Upper lobe of left lung (tissue), 4 donors: Measurements from ENCODE around the gene TMEM63A.

Source experiments
- EP300 ChIP-seq, 4 donors: sonication (generic); formaldehyde crosslinking; IDR thresholded peaks; one replicate each; pipeline ENCODE4 v1.5.1; 2017; ENCODE audit warnings: antibody characterized with exemption in 4 of 4, control low read depth in 2 of 4
- POLR2A ChIP-seq, 4 donors: fragments of 450-650 bp; IDR thresholded peaks; one replicate each; pipeline ENCODE4 v1.5.1; 2016 to 2017; ENCODE audit warnings: antibody characterized with exemption in 4 of 4, mild to moderate bottlenecking in 2 of 4
- TF ChIP-seq, protein P1 (sequence below), 6 experiments: fragments of 450-650 bp in 4 of 6; fragments of 200-600 bp in 2 of 6; sonication (generic) in 2 of 6; IDR thresholded peaks; one replicate each; pipeline ENCODE4 v1.5.1; 2016 to 2019; ENCODE audit warnings: antibody characterized with exemption in 6 of 6

GRCh38 chr1:225891229-225891972 is 9.2 kb upstream of the TMEM63A start:
- TF ChIP-seq EP300 (IDR thresholded peaks at IDR 0.05) (no peak), POLR2A (IDR thresholded peaks at IDR 0.05) (no peak)
- TF ChIP-seq, protein P1, sequence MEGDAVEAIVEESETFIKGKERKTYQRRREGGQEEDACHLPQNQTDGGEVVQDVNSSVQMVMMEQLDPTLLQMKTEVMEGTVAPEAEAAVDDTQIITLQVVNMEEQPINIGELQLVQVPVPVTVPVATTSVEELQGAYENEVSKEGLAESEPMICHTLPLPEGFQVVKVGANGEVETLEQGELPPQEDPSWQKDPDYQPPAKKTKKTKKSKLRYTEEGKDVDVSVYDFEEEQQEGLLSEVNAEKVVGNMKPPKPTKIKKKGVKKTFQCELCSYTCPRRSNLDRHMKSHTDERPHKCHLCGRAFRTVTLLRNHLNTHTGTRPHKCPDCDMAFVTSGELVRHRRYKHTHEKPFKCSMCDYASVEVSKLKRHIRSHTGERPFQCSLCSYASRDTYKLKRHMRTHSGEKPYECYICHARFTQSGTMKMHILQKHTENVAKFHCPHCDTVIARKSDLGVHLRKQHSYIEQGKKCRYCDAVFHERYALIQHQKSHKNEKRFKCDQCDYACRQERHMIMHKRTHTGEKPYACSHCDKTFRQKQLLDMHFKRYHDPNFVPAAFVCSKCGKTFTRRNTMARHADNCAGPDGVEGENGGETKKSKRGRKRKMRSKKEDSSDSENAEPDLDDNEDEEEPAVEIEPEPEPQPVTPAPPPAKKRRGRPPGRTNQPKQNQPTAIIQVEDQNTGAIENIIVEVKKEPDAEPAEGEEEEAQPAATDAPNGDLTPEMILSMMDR (IDR thresholded peaks at IDR 0.05), result no peak
